Trophoblast cell (in vitro differentiated cells and primary cell): ENCODE data around the gene RASGRF1.

Source experiments
- DNase-seq, 2 donors: peaks; one replicate each; pipeline ENCODE4 v3.0.0-alpha.2; 2016
- H2AFZ ChIP-seq: 2 replicates; pipeline ENCODE4 v1.6.1; 2013; ENCODE audit warnings: low read length, moderate library complexity, mild to moderate bottlenecking; ENCODE audit not compliant: insufficient read depth, poor library complexity
- H2AK5ac ChIP-seq: 2 replicates; pipeline ENCODE4 v1.6.1; 2013; ENCODE audit warnings: mild to moderate bottlenecking, low read length
- H2BK120ac ChIP-seq: 2 replicates; pipeline ENCODE4 v1.6.1; 2013; ENCODE audit warnings: low read length, mild to moderate bottlenecking, moderate library complexity; ENCODE audit not compliant: insufficient read depth, poor library complexity
- H2BK12ac ChIP-seq: 2 replicates; pipeline ENCODE4 v1.6.1; 2013; ENCODE audit warnings: mild to moderate bottlenecking, low read length, moderate library complexity
- H2BK5ac ChIP-seq: 2 replicates; pipeline ENCODE4 v1.6.1; 2013; ENCODE audit warnings: low read length, low read depth, moderate library complexity, mild to moderate bottlenecking; ENCODE audit not compliant: poor library complexity
- H3K14ac ChIP-seq: 2 replicates; pipeline ENCODE4 v1.6.1; 2013; ENCODE audit warnings: mild to moderate bottlenecking, low read length
- H3K18ac ChIP-seq: 2 replicates; pipeline ENCODE4 v1.6.1; 2013; ENCODE audit warnings: mild to moderate bottlenecking, low read length
- H3K23ac ChIP-seq: 2 replicates; pipeline ENCODE4 v1.6.1; 2013; ENCODE audit warnings: low read length
- H3K27ac ChIP-seq: 2 replicates; pipeline ENCODE4 v1.5.1; 2013; ENCODE audit warnings: low read depth, mild to moderate bottlenecking, inconsistent platforms, low read length, moderate library complexity
- H3K27me3 ChIP-seq: 2 replicates; pipeline ENCODE4 v1.6.1; 2013; ENCODE audit warnings: inconsistent platforms, mild to moderate bottlenecking, low read length, moderate library complexity; ENCODE audit not compliant: insufficient read depth
- H3K36me3 ChIP-seq, 2 experiments: 1 replicate in 1 of 2; 2 replicates in 1 of 2; pipeline ENCODE4 v1.6.1; 2013; ENCODE audit warnings: low read length in 2 of 2, mild to moderate bottlenecking in 2 of 2, moderate library complexity in 1 of 2; ENCODE audit not compliant: insufficient read depth in 2 of 2, control insufficient read depth in 1 of 2
- H3K4ac ChIP-seq: 2 replicates; pipeline ENCODE4 v1.6.1; 2013; ENCODE audit warnings: low read depth, mild to moderate bottlenecking, low read length, moderate library complexity
- H3K4me1 ChIP-seq, 2 experiments: 1 replicate in 1 of 2; 2 replicates in 1 of 2; pipeline ENCODE4 v1.6.1; 2013; ENCODE audit warnings: low read length in 2 of 2, mild to moderate bottlenecking in 2 of 2, moderate library complexity in 1 of 2; ENCODE audit not compliant: insufficient read depth in 2 of 2, control insufficient read depth in 1 of 2
- H3K4me2 ChIP-seq: 2 replicates; pipeline ENCODE4 v1.6.1; 2013; ENCODE audit warnings: inconsistent platforms, mild to moderate bottlenecking, low read length, moderate library complexity
- H3K4me3 ChIP-seq: 2 replicates; pipeline ENCODE4 v1.5.1; 2013; ENCODE audit warnings: mild to moderate bottlenecking, low read depth, low read length, inconsistent platforms
- H3K79me1 ChIP-seq: one replicate; pipeline ENCODE4 v1.6.1; 2013; ENCODE audit warnings: low read length
- H3K79me2 ChIP-seq: 2 replicates; pipeline ENCODE4 v1.6.1; 2013; ENCODE audit warnings: low read length, mild to moderate bottlenecking; ENCODE audit not compliant: control insufficient read depth, insufficient read depth, poor library complexity
- H3K9ac ChIP-seq: 2 replicates; pipeline ENCODE4 v1.6.1; 2013; ENCODE audit warnings: mild to moderate bottlenecking, low read length
- H3K9me3 ChIP-seq: 2 replicates; pipeline ENCODE4 v1.6.1; 2013; ENCODE audit warnings: low read depth, mild to moderate bottlenecking, control low read depth, inconsistent platforms, low read length; ENCODE audit not compliant: insufficient read depth
- H4K12ac ChIP-seq: 2 replicates; pipeline ENCODE4 v1.6.1; 2013; ENCODE audit warnings: low read depth, mild to moderate bottlenecking, low read length, moderate library complexity
- H4K8ac ChIP-seq: 2 replicates; pipeline ENCODE4 v1.6.1; 2013; ENCODE audit warnings: low read depth, mild to moderate bottlenecking, low read length, moderate library complexity
- H4K91ac ChIP-seq: one replicate; pipeline ENCODE4 v1.6.1; 2013; ENCODE audit warnings: low read depth, mild to moderate bottlenecking, low read length, moderate library complexity
- WGBS: extraction: QIAGEN DNeasy Blood & Tissue Kit; methylation state at CpG from one replicate; pipeline ENCODE4 v1.1.7; 2013; ENCODE audit warnings: missing lambda C conversion rate; ENCODE audit not compliant: insufficient read length, insufficient coverage; ENCODE audit errors: extremely low coverage; 5-methylcytosine and 5-hydroxymethylcytosine counted together

RASGRF1 gene

DNA sequence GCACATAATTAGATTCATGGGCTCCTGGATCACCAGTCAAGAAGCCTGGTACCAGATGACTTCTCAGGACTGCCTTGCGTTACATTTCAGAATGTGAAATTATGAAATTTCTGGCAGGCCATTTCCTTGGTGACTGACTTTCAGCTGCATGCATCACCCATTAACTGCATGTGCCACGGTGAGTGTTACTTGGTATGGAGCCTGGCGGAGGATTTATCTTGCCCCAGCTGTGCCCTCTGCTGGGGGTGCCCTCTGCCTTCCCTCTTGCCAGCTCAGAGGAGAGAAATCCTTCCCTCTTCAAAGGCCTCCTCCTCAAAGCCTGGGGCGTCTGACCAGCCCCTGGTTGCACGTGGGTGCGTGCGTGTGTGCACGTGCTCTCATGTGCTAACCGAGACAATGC, 88.0 kb downstream of the RASGRF1 start:
- Histone ChIP-seq H2BK120ac (peak overlapping the region; percentile 18), H3K4me3 (no peak overlapping the region), H3K4ac (no peak overlapping the region), H3K9me3 (no peaks in the 10 kb centered on the region), H3K79me2 (no peaks in the 10 kb centered on the region), H2AK5ac (peak overlapping the region; percentile 56), H4K8ac (no peak overlapping the region), H2BK12ac (peak overlapping the region; percentile 62), H3K14ac (no peak overlapping the region), H3K27me3 (no peaks in the 10 kb centered on the region), H4K12ac (no peak overlapping the region), H2BK5ac (peak overlapping the region; percentile 7), H3K79me1 (peaks cover 19% of the 10 kb centered on the region), H4K91ac (peak overlapping the region; percentile 48), H3K36me3 (no peaks in the 10 kb centered on the region), H3K9ac (no peak overlapping the region), H3K4me2 (no peak overlapping the region), H3K4me1 (peaks cover 17 to 27% of the 10 kb centered on the region in 2 experiments), H3K18ac (peak overlapping the region; percentile 20), H2AFZ (no peak overlapping the region), H3K27ac (no peak overlapping the region), H3K23ac (no peak overlapping the region)
- no peak for DNase-seq
- no CpG with 5 or more reads among the region's 9 CpGs for WGBS

DNA sequence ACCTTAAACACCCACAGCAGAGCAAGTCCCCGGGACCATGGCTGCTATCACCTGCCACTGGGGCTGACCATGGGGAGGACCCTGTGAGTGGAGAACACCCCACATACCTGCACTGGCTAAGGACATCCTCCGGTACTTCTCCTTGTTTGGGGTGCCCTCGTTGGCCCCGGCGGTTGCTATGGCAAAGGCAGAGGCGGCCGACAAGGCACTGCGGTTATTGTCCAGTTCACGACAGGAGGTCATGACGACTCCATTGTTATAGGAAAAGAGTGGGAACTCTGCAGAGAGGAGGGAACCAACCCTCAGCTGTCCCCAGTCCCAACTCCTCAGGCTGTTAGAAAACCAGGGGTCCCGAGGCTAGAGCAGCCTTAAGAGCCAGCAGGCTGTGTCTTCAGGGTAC, 90.9 kb downstream of the RASGRF1 start:
- H3K4me3 ChIP-seq = no peak overlapping the region
- H3K9ac ChIP-seq = no peak overlapping the region
- no peak overlapping the region for H3K14ac ChIP-seq
- WGBS = no CpG with 5 or more reads among the region's 11 CpGs
- H3K79me2 ChIP-seq = no peaks in the 10 kb centered on the region
- no peak overlapping the region for H3K27ac ChIP-seq
- DNase-seq = no peak
- peaks cover 0 to under 1% of the 10 kb centered on the region in 2 experiments for H3K36me3 ChIP-seq
- H2BK120ac ChIP-seq = no peak overlapping the region
- peaks cover 27% of the 10 kb centered on the region for H3K79me1 ChIP-seq
- no peak overlapping the region for H3K4me2 ChIP-seq
- H2AFZ ChIP-seq = no peak overlapping the region
- H3K4ac ChIP-seq = no peak overlapping the region
- peak overlapping the region; percentile 23 for H2BK12ac ChIP-seq
- H2AK5ac ChIP-seq = no peak overlapping the region
- no peak overlapping the region for H3K18ac ChIP-seq
- H3K4me1 ChIP-seq = peaks cover 32 to 40% of the 10 kb centered on the region in 2 experiments
- no peak overlapping the region for H4K12ac ChIP-seq
- peaks cover 5% of the 10 kb centered on the region for H3K9me3 ChIP-seq
- no peak overlapping the region for H2BK5ac ChIP-seq
- no peak overlapping the region for H4K8ac ChIP-seq
- H4K91ac ChIP-seq = no peak overlapping the region
- no peaks in the 10 kb centered on the region for H3K27me3 ChIP-seq
- H3K23ac ChIP-seq = no peak overlapping the region

DNA sequence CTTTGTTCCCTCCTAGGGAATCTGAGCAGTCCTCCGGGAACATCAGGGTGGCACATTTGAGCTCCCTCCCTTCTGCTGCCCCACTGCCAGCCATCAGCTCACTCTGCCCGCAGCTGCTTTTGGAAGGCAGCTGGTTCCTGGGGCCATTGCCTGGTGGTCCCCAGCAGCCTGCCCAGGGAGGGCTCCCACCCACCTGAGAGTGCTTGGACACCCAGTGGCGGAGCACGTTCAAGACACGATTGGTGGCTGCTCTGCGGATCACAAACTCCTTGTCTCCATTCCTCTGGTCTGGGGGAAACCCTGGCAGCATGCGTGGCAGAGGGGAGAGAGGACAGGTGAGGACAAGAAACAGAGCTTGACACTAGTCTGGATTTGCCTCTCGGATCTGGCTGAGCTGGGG, 92.1 kb downstream of the RASGRF1 start:
- Histone ChIP-seq H3K27me3 (no peaks in the 10 kb centered on the region), H2AFZ (no peak overlapping the region), H3K14ac (no peak overlapping the region), H3K9me3 (peaks cover 7% of the 10 kb centered on the region), H3K79me2 (no peaks in the 10 kb centered on the region), H3K27ac (no peak overlapping the region), H3K79me1 (peaks cover 19% of the 10 kb centered on the region), H3K9ac (no peak overlapping the region), H4K91ac (peak overlapping the region; percentile 0), H4K8ac (no peak overlapping the region), H2AK5ac (no peak overlapping the region), H2BK12ac (peak overlapping the region; percentile 9), H3K18ac (no peak overlapping the region), H2BK5ac (no peak overlapping the region), H4K12ac (no peak overlapping the region), H3K4ac (no peak overlapping the region), H3K4me2 (no peak overlapping the region), H3K4me1 (peaks cover 22 to 30% of the 10 kb centered on the region in 2 experiments), H3K36me3 (peaks cover 0 to 3% of the 10 kb centered on the region in 2 experiments), H3K23ac (no peak overlapping the region), H3K4me3 (no peak overlapping the region), H2BK120ac (peak overlapping the region; percentile 7)
- no peak for DNase-seq
- WGBS = no CpG with 5 or more reads among the region's 8 CpGs

DNA sequence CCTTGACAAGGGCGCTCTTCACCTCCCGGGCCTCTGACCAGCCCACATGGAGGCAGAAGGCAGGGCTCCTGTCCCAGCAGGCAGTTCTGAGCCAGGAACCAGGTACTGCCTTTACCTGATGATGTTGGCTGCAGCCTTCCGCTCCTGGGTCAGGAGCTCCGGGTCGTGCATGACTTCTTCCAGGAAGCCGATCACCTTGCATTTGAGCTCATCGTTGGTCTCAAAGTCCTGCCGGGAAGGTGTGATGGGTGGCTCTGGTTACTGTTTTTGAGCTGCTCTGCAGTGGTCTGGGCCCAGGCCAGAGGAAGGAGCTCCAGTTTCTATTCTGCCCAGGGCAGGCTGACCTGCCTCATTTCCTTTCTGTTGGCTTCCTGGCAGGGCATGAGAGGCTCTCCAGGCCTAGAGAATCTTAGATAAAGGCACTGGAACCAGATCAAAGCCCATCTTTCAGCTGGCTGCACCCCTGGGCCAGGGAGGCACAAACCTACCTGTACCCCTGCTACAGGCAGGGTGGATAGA, 92.5 kb downstream of the RASGRF1 start:
- Histone ChIP-seq H3K36me3 (peaks cover 0 to 3% of the 10 kb centered on the region in 2 experiments), H4K12ac (no peak overlapping the region), H4K8ac (peak overlapping the region; percentile 5), H3K4ac (no peak overlapping the region), H3K4me2 (no peak overlapping the region), H3K27ac (no peak overlapping the region), H3K9me3 (peaks cover 9% of the 10 kb centered on the region), H2AFZ (no peak overlapping the region), H3K4me3 (no peak overlapping the region), H2BK5ac (no peak overlapping the region), H4K91ac (peak overlapping the region; percentile 58), H3K14ac (peak overlapping the region; percentile 46), H2AK5ac (no peak overlapping the region), H3K9ac (no peak overlapping the region), H2BK120ac (no peak overlapping the region), H3K79me2 (no peaks in the 10 kb centered on the region), H3K27me3 (no peaks in the 10 kb centered on the region), H3K18ac (peak overlapping the region; percentile 48), H2BK12ac (peak overlapping the region; percentile 9), H3K23ac (no peak overlapping the region), H3K79me1 (peaks cover 16% of the 10 kb centered on the region), H3K4me1 (peaks cover 21 to 26% of the 10 kb centered on the region in 2 experiments)
- DNase-seq = no peak
- no CpG with 5 or more reads among the region's 8 CpGs for WGBS
